T1000 (cell line): Measurements from ENCODE around the gene HIPK3.

Experiments
- DNase-seq: peaks from one replicate; lab custom pipeline; 2025; ENCODE audit warnings: mixed read lengths; lab: John Stamatoyannopoulos, UW

The HIPK3 gene

GRCh38 chr11:33390944-33391892 is 134.0 kb downstream of the HIPK3 start:
- DNase-seq = no peak

GRCh38 chr11:33391893-33392251 is 134.7 kb downstream of the HIPK3 start:
- DNase-seq = peak; percentile 5

GRCh38 chr11:33394431-33395109 is 137.4 kb downstream of the HIPK3 start:
- DNase-seq = no peak

- DNase-seq = no peak
These were observed 139.2 kb downstream of the HIPK3 start for GRCh38 chr11:33396361-33396760.

GRCh38 chr11:33399421-33399820 is 142.2 kb downstream of the HIPK3 start:
- DNase-seq = no peak

GRCh38 chr11:33402066-33402465 is 144.9 kb downstream of the HIPK3 start:
- no peak for DNase-seq

GRCh38 chr11:33403344-33403743 is 146.2 kb downstream of the HIPK3 start:
- DNase-seq = no peak

GRCh38 chr11:33405834-33406602 is 148.8 kb downstream of the HIPK3 start:
- DNase-seq = no peak
